GM18505 (cell line): ENCODE results near the gene ESRRA.
"Not testable (repeated sequence)": the region's sequence is repeated elsewhere in the genome, so short reads cannot be mapped to it uniquely, and the experiment has no call there.

Experiments used
- ATAC-seq: cut with Tn5 transposase; IDR thresholded peaks from one replicate; pipeline ENCODE4 v1.9.1; 2021; ENCODE audit not compliant: unreplicated experiment
- POLR2A ChIP-seq: IDR thresholded peaks from 4 replicates; pipeline ENCODE4 v1.6.1; 2011; ENCODE audit warnings: borderline replicate concordance; ENCODE audit not compliant: insufficient read depth, insufficient read length; ENCODE audit errors: extremely low read depth

Gene ESRRA

GRCh38 chr11:64304316-64305072, 830 bp upstream of the ESRRA start:
- ATAC-seq = peak; percentile 9
- TF ChIP-seq POLR2A = peak; percentile 81

- peak; percentile 12 for ATAC-seq
- TF ChIP-seq POLR2A = peak; percentile 20
These were observed 603 bp downstream of the ESRRA start for GRCh38 chr11:64305691-64306562.

GRCh38 chr11:64306563-64306875, 1.2 kb downstream of the ESRRA start:
- ATAC-seq = no peak
- TF ChIP-seq POLR2A = no peak

- no peak for ATAC-seq
- no peak for TF ChIP-seq POLR2A
These were observed 1.7 kb downstream of the ESRRA start for GRCh38 chr11:64306876-64307622.

- not testable (repeated sequence) for ATAC-seq
These were observed 2.5 kb downstream of the ESRRA start for GRCh38 chr11:64307795-64308194.

DNA sequence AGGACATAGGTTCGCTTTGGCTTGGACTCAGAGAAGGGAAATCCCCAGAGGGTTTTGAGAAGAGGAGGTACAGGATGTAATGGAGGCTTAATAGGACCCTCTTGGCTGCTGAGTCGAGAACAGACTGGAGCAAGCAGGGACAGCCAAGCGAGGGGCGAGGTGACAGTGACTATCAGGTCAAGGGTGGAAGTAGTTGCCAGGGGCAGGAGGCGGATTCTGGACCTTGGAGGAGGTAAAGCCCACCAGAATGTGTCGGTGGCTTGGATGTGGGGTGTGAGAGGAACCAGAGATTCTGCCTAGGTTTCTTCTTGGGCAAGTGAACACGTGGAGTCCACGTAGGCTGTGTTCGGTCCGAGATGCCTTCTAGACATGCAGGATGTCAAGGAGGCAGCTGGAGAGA, 7.6 kb downstream of the ESRRA start:
- TF ChIP-seq POLR2A = no peak
- ATAC-seq = no peak

DNA sequence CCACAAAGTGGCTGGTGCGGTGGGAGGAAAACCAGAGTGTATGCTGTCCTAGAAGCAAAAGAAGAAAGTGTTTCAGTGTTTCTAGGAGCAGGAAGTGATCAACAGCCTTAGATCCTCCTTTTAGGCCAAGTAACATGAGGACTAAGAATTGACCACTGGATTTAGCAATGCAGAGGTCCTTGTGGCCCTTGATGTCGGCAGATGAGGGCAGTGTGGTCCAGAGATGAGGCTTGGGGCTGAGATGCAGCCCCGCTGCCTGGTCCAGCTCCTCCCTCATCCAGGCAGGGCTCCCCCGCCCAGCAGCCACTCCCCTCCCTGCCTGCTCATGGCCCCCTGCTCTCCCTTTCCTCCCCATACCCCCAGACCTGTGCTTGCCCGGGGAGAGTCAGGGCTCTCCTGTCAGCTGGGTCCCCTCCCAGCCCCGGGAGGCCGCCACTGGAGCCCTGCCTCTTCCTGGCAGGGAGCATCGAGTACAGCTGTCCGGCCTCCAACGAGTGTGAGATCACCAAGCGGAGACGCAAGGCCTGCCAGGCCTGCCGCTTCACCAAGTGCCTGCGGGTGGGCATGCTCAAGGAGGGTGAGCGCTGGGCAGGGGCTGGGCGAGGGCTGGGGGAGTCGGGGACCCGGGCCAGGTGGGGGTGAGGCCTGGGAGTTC, 8.3 kb downstream of the ESRRA start:
- no peak for TF ChIP-seq POLR2A
- ATAC-seq = no peak

GRCh38 chr11:64314146-64314804, 9.0 kb downstream of the ESRRA start:
- TF ChIP-seq POLR2A = no peak
- ATAC-seq = no peak

DNA sequence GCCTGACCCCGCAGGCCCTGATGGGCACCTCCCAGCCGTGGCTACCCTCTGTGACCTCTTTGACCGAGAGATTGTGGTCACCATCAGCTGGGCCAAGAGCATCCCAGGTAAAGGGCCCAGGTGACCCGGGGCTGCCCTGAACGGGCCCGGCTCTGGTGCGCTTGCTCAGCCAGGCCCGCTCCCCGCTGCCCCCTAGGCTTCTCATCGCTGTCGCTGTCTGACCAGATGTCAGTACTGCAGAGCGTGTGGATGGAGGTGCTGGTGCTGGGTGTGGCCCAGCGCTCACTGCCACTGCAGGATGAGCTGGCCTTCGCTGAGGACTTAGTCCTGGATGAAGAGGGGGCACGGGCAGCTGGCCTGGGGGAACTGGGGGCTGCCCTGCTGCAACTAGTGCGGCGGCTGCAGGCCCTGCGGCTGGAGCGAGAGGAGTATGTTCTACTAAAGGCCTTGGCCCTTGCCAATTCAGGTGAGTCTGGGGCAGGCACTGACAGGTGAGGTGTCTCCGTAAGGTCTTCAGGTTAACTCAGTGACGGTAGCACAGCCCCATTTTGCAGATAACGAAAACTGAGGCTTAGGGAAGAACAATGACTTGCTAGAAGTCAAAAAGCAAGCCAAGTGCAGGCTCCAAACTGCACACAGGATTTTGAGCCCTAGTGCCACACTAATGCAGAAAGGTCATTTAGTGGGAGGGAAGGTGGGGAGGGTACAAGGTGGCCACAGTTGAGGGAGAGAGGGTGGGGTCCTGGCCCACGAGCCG, 9.7 kb downstream of the ESRRA start:
- no peak for ATAC-seq
- no peak for TF ChIP-seq POLR2A

DNA sequence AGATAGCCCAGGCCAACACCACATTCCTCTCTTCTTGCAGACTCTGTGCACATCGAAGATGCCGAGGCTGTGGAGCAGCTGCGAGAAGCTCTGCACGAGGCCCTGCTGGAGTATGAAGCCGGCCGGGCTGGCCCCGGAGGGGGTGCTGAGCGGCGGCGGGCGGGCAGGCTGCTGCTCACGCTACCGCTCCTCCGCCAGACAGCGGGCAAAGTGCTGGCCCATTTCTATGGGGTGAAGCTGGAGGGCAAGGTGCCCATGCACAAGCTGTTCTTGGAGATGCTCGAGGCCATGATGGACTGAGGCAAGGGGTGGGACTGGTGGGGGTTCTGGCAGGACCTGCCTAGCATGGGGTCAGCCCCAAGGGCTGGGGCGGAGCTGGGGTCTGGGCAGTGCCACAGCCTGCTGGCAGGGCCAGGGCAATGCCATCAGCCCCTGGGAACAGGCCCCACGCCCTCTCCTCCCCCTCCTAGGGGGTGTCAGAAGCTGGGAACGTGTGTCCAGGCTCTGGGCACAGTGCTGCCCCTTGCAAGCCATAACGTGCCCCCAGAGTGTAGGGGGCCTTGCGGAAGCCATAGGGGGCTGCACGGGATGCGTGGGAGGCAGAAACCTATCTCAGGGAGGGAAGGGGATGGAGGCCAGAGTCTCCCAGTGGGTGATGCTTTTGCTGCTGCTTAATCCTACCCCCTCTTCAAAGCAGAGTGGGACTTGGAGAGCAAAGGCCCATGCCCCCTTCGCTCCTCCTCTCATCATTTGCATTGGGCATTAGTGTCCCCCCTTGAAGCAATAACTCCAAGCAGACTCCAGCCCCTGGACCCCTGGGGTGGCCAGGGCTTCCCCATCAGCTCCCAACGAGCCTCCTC, 10.6 kb downstream of the ESRRA start:
- not testable (repeated sequence) for ATAC-seq

DNA sequence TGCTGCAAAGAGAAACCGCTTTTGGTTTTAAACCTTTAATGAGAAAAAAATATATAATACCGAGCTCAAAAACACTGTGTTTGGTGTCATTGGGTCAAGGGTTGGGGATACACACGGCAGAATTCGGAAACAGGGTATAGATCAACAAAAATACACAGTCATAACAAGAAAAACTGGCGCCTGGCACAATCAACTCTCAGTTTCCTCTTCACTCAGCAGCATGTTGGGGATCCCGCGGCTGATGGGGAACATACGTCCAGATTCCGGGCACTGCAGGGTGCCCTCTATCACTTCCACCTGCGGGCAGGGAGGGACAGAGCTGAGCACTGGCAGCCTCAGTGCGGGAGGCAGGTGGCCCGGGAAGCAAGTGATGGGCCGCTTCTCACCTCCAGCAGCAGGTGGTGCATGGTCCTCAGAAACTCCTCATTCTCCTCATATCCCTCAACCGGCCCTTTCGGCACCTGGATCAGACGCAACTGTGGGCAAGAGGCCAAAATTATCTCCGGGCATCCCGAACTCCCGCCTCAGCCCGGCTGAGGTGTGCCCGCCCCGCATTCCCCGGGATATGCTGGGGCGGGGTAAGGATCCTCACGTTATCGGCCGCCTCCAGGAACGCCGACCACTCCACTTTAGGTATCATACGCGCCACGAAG, 11.5 kb downstream of the ESRRA start:
- no peak for TF ChIP-seq POLR2A
- ATAC-seq = peak; percentile 4
